HG03439 (cell line): Measurements from ENCODE around the gene KCNC1.

Source experiments
- ATAC-seq: cut with Tn5 transposase; IDR thresholded peaks from one replicate; pipeline ENCODE4 v1.9.1; 2021; ENCODE audit warnings: mild to moderate bottlenecking, moderate library complexity; ENCODE audit not compliant: unreplicated experiment

The KCNC1 gene

DNA sequence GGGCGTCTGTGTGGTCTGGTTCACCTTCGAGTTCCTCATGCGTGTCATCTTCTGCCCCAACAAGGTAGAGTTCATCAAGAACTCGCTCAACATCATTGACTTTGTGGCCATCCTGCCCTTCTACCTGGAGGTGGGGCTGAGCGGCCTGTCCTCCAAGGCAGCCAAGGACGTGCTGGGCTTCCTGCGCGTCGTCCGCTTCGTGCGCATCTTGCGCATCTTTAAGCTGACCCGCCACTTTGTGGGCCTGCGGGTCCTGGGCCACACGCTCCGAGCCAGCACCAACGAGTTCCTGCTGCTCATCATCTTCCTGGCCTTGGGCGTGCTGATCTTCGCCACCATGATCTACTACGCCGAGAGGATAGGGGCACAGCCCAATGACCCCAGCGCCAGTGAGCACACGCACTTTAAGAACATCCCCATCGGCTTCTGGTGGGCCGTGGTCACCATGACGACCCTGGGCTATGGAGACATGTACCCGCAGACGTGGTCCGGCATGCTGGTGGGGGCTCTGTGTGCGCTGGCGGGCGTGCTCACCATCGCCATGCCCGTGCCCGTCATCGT lies 37.3 kb downstream of the KCNC1 start:
- no peak for ATAC-seq

GRCh38 chr11:17772704-17773600 lies 38.4 kb downstream of the KCNC1 start:
- no peak for ATAC-seq

DNA sequence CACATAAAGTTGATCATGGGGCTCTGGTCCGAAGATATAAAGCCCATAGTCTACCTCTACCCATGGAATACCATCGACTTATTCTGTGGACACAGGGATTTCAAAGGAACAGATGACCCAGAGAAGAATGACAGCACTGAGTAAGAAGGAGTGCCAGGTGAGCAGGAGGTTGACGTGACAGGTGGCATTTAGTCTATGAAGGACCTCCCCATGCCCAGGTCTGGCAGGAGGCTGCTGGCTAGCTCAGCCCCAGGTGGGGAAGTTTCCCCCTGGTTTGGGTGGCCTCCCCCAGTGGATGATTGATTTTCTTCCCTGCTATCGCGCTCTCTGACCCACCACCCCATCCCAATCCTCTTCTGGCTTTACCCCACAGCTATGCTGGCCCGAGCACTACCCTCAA lies 39.1 kb downstream of the KCNC1 start:
- no peak for ATAC-seq

GRCh38 chr11:17774232-17775034 lies 39.9 kb downstream of the KCNC1 start:
- ATAC-seq: no peak

- no peak for ATAC-seq
Observed at GRCh38 chr11:17775035-17775348, 40.4 kb downstream of the KCNC1 start.

- ATAC-seq: no peak
Observed at GRCh38 chr11:17775507-17776211, 41.1 kb downstream of the KCNC1 start.

DNA sequence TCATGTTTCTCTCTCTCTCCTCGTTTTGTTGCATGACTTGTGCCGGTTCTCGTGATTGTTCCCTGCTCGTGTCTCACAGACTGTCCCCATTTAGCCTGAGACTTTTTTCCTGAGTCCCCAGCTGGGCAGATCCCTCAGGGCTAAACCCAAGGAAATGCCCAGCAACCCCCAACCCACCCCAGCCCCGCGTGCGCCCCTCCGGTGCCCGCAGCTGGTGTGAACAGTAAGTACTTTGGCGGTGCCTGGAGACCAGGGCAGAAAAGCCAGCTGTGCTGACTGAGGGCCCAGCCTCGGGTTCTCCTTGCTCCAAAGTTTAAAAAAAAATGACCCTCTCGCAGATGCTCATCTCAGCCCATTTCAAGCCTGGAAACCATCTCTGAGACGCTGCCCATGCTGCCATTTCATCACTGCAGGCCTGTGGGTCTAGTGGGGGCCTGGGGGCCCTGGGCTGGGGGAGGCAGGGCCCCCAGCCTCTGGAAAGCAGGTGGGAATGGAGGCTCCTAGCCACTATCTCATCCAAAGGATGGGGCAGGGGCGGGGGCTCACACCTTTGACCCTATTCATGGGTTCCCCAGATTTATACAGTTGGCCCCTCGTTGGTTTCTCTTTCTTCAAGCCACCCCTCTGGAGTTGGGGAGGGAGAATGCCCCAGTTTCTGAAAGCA lies 41.8 kb downstream of the KCNC1 start:
- no peak for ATAC-seq

DNA sequence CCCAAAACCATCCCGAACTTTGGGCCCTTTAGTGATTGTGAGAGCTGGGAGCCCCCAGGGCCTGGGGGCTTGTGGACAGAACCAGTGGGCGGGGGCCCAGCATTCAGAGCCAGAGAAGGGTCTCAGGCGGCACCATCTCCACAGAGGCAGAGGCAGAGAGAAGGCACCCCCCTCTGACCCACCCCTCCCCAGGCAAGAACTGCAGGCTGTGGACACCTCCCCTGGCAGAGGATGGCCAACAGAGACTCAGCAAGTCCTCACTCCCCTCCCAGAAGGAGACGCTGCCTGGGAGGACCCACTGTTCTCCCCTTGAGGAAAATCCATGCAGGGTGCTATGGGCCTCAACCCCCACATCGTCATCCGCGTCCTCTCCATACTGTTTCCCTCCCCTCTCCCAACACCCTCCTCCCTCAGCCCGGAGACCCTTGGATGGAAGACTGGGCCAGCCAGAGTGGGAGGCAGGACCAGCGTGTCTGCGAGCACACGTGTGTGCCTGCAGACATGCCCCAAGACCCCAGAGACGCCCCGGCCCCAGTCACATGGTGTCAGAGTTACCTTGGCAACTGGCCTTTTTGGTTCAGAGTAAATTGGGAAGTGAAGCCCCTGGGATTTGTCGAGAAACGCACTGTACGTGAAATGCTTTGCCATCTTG lies 42.6 kb downstream of the KCNC1 start:
- no peak for ATAC-seq

DNA sequence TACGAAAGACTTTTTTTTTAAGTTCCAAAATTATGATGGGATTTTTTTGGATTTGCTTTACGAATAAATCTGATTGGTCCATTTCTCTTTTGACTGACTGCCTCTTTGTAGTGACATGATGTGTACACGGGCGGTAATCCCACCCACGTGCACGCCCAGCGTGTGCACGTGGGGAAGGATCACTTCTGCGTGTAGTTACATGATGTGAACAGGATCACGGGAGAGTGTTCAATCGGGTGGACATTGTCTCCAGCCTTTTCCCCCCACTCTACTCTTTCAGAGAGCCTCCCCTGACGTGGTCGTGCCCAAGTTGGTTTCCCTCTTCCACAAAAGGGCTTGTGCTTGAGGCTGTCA lies 43.1 kb downstream of the KCNC1 start:
- ATAC-seq: no peak

GRCh38 chr11:17778352-17778751 lies 43.8 kb downstream of the KCNC1 start:
- ATAC-seq: no peak

DNA sequence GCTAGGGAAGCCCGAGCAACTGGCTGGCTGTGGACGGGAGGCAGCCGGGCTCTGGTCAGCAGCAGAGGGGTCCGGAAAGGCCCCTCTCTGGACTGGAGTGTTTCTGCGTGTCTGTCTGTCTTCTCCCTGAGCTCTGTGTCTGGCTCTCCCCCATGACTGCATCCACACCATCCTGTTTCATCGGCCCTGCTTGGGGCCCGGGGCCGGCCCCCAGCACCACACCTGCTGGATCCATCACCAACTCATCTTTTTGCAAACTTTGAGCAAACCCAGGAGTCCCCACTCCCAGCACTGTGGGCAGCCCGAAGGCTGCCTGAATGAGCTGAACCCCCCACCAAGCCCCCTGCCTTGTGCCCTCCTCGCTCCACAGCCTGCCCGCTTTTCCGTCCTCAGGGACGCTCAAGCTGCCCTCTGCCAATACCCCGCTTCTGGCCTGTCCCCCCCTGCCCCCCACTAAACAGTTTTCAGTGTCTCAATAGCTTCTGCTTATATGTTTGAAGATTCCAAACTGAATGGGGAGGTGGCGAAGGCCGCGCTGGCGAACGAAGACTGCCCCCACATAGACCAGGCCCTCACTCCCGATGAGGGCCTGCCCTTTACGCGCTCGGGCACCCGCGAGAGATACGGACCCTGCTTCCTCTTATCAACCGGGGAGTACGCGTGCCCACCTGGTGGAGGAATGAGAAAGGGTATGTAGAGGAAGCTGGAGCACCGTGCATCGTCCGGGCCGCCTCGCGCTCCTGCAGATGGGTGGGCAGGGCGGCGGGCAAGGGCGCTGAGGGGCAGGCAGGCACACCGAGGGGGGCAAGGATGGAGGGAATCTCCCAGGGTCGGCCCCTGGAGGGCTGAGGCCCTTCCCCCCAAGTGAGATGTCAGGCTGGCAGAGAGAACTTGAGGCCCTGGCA lies 44.6 kb downstream of the KCNC1 start:
- no peak for ATAC-seq

DNA sequence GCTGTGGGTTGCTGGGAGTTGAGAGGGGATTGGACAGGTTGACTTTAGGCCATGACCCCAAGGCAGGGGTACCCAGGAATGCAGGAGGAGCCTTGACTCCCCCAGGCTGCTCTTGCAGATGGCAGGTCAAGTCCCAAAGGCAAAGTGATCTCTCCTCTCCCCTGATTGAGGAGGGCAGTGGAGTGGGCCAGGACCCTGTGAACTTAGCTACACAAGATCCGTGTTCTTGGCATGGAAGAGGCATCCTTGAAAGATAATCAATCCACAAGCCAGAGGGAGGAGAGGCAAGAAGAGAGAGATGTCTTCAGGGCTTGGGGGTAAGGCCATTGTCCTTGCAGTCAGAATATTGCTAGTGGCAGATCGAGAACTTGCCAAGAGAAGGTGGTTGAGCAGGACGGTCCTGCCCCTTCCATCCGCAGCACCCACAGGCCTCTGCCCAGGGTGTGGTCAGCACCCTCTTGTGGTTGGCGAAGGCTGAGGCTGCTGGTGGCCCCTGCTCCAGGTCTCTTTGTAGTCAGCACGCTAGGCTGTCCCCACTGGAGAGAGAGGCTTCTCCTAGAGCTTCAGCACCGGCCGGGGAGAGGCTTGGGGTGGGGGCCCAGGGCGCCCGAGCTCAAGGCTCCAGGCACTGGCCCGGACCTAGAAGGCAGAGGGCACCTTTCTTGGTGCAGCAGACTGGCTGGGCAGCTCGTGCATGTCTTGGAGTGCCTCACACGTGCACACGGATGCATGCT lies 45.4 kb downstream of the KCNC1 start:
- ATAC-seq: no peak

DNA sequence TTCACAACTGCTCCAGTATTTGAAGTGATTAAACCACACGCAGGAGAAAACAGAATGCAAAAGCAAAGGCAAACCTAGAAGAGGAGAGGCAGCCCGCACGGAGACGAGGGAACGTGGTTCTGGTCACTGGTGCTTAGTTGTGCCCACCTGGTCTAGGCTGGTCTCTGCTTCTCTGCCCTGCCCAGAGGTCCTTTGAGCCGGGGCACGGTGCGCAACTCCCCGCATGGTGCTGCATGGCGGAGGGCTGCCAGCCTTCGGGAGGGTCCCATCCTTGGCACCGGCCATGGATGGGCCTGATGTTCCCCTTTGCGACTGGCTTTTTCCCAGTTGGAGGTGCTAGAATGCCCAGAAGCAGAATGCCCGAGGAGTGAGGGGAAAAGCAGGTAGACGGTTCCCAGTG lies 46.1 kb downstream of the KCNC1 start:
- ATAC-seq: no peak

- ATAC-seq: no peak
Observed at GRCh38 chr11:17781221-17781620, 46.6 kb downstream of the KCNC1 start.

- no peak for ATAC-seq
Observed at GRCh38 chr11:17781626-17782025, 47.0 kb downstream of the KCNC1 start.

DNA sequence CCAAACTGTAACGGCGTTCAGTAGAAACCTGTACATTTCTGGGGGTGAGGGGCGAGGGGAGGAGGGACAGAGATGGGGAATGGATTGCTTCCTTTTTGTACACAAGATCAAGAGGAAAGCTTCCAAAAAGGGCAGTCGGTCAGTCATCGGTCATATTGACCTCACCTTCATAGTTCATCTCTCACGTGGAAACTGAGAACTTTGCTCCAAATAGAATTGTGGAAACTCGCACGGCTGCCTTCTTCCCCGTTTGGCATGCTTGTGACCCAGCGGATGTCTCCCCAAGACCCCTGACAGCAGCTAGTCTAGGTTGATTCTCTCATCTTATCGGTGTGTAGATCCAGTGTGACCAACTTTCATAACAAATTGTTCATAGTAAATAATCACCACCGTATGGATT lies 47.6 kb downstream of the KCNC1 start:
- no peak for ATAC-seq

DNA sequence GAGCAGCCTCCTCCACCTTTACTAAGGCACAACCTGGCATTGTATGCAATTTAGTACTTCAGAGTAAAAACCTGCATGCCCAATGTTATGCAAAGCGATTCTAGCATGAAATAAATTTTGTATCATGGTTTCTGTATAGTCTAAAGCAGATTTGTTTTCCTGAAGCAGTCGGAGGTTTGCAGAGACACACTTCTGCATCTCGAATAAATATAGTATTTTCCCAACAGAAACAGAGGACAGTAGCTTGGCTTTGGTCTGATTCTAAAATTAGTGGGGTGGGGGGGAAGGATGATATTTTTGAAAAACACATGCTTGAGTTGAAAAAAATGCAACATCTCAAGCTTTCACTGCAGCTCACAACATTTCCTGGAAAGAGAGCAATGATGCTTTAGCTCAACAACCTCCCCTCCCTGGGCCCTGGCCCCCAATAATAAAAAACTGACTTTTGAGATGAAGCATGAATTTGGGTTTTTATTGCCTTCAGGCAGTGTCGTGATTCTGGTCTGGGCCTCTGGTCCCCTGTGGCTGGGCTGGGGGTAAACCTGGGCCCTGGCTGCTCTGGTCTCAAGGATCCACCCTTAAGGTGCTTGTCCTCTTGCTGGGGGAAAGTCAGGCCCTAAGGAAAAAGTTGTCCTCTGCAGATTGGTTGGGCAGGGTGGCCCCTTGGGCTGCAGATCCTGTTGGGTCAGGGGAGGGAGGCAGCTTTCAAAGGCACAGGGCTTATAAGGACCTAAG lies 48.2 kb downstream of the KCNC1 start:
- ATAC-seq: no peak

DNA sequence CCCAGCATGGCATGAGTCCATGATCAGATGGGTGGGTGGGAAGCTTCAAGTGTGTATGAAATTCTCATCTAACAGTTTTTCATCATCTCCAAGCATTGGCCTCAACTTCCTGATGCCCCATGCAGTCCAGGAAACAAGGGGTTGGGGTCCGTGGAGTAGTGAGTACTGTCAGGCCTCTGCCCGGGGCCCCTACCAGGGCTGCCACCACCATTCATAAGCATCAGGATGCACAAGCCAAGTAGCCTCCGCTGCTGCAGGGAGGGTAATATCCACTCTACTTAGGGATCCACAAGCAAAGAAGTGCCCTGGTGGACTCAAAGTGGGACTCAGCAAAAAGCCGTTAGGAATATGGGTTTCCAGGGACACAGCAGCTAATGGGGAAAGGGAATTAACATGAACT lies 49.3 kb downstream of the KCNC1 start:
- no peak for ATAC-seq
